Right cardiac atrium (tissue), 5 donors: Measurements from ENCODE around the gene BDP1. TPM values are rescaled to one million over a fixed set of nuclear protein-coding genes. Genes with fewer than 3 reads are reported as not detected.
"Not testable (repeated sequence)": the region's sequence is repeated elsewhere in the genome, so short reads cannot be mapped to it uniquely, and the experiment has no call there.

ENCODE experiments used
- ATAC-seq, 2 donors: fragments of 200-7000 bp; cut with Tn5 transposase; one replicate each; pipeline versions ENCODE4 v1.8.0 to v1.9.1; 2020; ENCODE audit warnings: moderate library complexity in 2 of 2, mild to moderate bottlenecking in 1 of 2
- DNase-seq, 3 donors: peaks; one replicate each; pipeline ENCODE4 v3.0.0-alpha.2; 2020
- H3K27ac ChIP-seq: one replicate; pipeline ENCODE4 v1.5.1; 2013; ENCODE audit warnings: mild to moderate bottlenecking, low read length, control low read depth, moderate library complexity
- H3K27me3 ChIP-seq: one replicate; pipeline ENCODE4 v1.6.1; 2013; ENCODE audit not compliant: control insufficient read depth, insufficient read depth
- H3K4me1 ChIP-seq: one replicate; pipeline ENCODE4 v1.6.1; 2013; ENCODE audit warnings: low read length; ENCODE audit not compliant: control insufficient read depth, insufficient read depth
- H3K4me3 ChIP-seq: one replicate; pipeline ENCODE4 v1.5.1; 2013; ENCODE audit warnings: low read length, control low read depth
- H3K9me3 ChIP-seq: one replicate; pipeline ENCODE4 v1.6.1; 2013; ENCODE audit warnings: low read length; ENCODE audit not compliant: control insufficient read depth
- WGBS: extraction: QIAGEN DNeasy Blood & Tissue Kit; methylation state at CpG from one replicate; pipeline ENCODE4 v1.1.7; 2013; 5-methylcytosine and 5-hydroxymethylcytosine counted together
- intact Hi-C, 4 donors: fragments of 100-400 bp; cut with DNase I; formaldehyde crosslinking; loops; one replicate each; pipeline versions ENCODE4 v1.11.0 to v1.14.0; 2022 to 2023
- polyA plus RNA-seq: library from polyadenylated mRNA; stranded (reverse); fragments of 200-250 nt; gene quantifications from one replicate; pipeline ENCODE4 v1.2.3, GENCODE V29; 2013
- total RNA-seq, 4 donors: library from RNA; stranded (reverse); fragmentation: NEBNext Ultra II Directional; extraction: Animal tissue kit (Norgen Biotek cat#: 25700); gene quantifications; one replicate each; pipeline ENCODE4 v1.2.1, GENCODE V29; 2021
- donor health status: healthy with polysubstance abuse.
- donor health status: DM: no; HTN: yes; CAD: no.
- donor health status: DM: no; HTN: no; CAD: no.
- donor health status: DM: no; HTN: yes; CAD: no; lungs with severe emphysema.
- donor health status: DM: yes; HTN: yes; CAD: no.

The BDP1 gene
- total and polyA plus RNA-seq, 5 donors, result 9.2 to 18.0 (median 15.0) TPM

DNA sequence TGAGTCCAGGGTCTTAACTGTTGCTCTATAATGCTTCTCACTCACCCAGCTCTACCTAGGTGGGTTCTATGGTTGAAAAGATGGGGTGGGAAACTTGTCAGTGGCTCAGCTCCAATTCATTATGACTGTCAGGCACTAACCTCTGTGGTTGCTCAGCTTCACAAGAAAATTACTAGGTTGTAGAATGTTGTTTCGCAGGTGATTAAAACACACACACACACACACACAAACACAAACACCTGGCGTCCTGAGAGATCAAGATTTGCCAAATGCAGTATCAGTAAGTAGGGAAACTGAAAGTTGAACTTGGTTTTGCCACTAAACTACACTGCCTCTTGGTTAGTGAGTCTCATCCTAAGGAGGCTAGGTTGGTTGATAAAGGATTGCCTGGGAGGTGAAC lies 134.5 kb downstream of the BDP1 start:
- H3K9me3 ChIP-seq, result no peaks in the 10 kb centered on the region
- peaks cover 6% of the 10 kb centered on the region for H3K4me1 ChIP-seq
- no peak overlapping the region for H3K4me3 ChIP-seq
- H3K27ac ChIP-seq, result no peak overlapping the region
- intact Hi-C loops, result no loop called here
- no peak for ATAC-seq
- no peak for DNase-seq
- whole genome bisulfite sequencing, result 49% methylated on average over 2 of the region's 2 CpGs
- no peaks in the 10 kb centered on the region for H3K27me3 ChIP-seq

DNA sequence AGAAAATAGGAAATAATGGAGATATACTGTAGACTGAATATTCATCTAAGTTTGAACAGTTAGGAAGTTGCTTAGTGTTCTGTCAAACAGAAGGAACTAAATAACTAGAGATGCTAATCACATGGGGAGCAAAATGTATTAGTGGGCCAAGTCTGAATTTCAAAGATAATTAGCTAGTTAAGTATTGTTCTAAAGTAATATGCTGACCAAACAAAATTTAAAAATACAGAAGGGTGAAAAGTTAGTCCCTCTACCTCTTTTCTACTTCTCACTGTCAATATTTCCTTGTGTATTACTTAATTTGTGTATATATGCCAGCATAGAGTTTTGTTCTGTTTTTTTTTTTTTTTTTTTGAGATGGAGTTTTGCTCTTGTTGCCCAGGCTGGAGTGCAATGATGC lies 135.6 kb downstream of the BDP1 start:
- Histone ChIP-seq H3K4me1 (peaks cover 9% of the 10 kb centered on the region), H3K27ac (no peak overlapping the region), H3K4me3 (no peak overlapping the region), H3K9me3 (no peaks in the 10 kb centered on the region), H3K27me3 (no peaks in the 10 kb centered on the region)
- intact Hi-C loops, result no loop called here
- ATAC-seq (no peak), DNase-seq (no peak)

DNA sequence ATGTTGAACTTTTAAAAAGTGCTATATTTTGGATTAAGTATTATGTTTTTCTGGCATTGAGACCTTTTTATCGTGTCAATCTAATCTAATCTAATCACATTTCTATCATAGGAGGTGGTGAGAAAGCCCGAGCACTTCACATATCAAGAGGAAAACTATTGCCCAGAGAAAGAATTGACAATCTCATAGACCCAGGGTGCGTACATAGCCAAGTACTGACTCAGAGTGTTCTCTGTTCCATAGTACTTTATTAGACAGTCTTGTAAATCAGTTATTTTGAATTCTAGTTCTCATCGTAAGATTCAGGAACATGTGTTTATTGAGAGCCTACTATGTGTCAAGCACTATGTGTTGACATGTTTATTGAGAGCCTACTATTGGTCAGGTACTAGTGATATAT lies 140.7 kb downstream of the BDP1 start:
- ATAC-seq, result no peak

DNA sequence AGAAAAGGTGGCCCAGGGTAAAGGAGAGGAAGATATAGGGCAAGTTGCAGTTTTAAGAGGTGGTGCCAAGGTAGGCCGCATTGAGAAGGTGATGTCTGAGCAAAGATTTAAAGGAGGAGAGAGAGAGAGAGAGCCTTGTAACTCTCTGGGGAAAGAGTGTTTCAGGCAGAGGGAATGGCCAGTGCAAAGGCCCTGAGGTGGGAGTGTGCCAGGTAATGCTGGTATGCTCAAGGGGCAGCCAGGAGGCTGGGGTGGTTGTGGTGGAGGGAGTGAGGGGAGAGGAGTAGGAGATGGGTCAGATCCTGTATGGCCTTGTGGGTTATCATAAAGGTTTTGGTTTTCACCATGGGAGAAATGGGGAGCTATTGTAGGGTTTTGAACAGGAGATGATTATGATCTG lies 141.6 kb downstream of the BDP1 start:
- DNase-seq (no peak), ATAC-seq (no peak)
- intact Hi-C loops, result no loop called here
- H3K4me3 ChIP-seq, result no peak overlapping the region
- H3K4me1 ChIP-seq, result peaks cover 2% of the 10 kb centered on the region
- no peaks in the 10 kb centered on the region for H3K9me3 ChIP-seq
- 100% methylated on average over 1 of the region's 1 CpG for WGBS
- no peak overlapping the region for H3K27ac ChIP-seq
- H3K27me3 ChIP-seq, result no peaks in the 10 kb centered on the region

More for the DNA sequence above, 140.7 kb downstream of the BDP1 start:
- intact Hi-C loops, result no loop called here
- H3K4me1 ChIP-seq, result peaks cover 2% of the 10 kb centered on the region
- WGBS, result 89% methylated on average over 4 of the region's 4 CpGs
- no peaks in the 10 kb centered on the region for H3K9me3 ChIP-seq
- DNase-seq, result no peak
- no peaks in the 10 kb centered on the region for H3K27me3 ChIP-seq
- H3K4me3 ChIP-seq, result no peak overlapping the region
- no peak overlapping the region for H3K27ac ChIP-seq

DNA sequence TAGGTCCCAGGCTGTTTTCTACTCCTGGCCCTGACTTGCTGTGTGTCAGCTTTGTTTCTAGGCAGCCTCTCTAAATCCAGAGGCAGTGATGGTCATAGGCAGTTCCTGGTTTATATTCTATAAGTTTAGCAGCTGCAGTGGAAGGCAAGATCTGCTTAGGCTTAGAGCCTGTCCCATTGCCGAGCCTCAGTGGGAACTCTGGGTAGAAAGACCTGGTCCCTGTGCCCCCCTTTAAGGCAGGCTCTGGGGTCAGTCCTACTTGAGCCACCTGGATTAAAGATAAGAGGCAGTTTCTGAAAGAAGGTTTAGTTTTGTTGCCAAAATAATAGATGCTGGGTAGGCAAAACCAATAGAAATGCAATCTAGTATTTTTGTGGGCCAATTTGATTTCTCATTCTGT lies 145.3 kb downstream of the BDP1 start:
- H3K9me3 ChIP-seq, result no peaks in the 10 kb centered on the region
- WGBS, result 92% methylated on average over 1 of the region's 1 CpG
- H3K4me1 ChIP-seq, result no peaks in the 10 kb centered on the region
- intact Hi-C loops, result no loop called here
- peak; percentile 30 to 34 for ATAC-seq
- peak overlapping the region; percentile 82 for H3K27ac ChIP-seq
- H3K4me3 ChIP-seq, result no peak overlapping the region
- no peak for DNase-seq
- H3K27me3 ChIP-seq, result no peaks in the 10 kb centered on the region

DNA sequence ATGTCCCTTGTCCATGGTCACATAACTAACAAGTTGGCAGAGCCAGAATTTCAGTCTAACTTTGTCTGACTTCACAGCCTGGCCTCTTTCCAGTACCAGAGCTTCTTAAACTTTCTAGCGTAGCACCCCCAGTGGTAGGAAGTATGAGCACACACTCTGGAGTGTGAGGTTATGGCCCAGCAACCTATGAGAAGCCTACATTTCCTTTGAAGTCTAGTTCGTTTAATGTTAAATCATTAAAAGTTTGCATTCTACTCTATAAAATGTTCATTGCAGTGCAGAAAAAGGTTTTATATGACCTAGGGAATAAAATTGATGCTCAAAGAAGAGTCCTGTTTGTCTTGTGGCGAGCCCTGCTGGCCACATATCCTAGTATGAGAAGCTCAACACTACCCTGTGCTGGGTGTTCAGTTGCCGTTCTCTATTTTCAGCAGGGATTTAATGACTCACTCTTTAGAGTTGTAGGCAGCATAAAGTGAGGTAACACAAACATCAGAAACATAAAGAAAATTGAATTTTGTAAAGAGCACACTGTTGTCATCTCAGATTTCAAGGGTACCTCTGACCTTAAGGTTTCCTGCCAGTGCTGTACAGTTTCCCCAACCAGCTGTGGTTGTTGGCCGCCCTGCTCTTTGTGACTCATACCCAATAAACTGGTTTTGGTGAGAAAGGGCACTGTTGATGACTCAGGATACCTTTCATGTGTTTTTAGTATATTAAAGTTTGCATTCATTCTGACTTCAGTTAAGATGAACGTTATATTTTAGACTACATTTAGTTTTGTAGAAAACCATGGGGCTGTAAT lies 146.0 kb downstream of the BDP1 start:
- peak in 2 of 3 donors; percentile 57 to 63 for DNase-seq
- WGBS, result 74% methylated on average over 6 of the region's 6 CpGs
- Histone ChIP-seq H3K4me3 (no peak overlapping the region), H3K9me3 (no peaks in the 10 kb centered on the region), H3K27ac (no peak overlapping the region), H3K4me1 (no peaks in the 10 kb centered on the region), H3K27me3 (no peaks in the 10 kb centered on the region)
- intact Hi-C loops, result no loop called here
- ATAC-seq, result peak; percentile 88 to 90

DNA sequence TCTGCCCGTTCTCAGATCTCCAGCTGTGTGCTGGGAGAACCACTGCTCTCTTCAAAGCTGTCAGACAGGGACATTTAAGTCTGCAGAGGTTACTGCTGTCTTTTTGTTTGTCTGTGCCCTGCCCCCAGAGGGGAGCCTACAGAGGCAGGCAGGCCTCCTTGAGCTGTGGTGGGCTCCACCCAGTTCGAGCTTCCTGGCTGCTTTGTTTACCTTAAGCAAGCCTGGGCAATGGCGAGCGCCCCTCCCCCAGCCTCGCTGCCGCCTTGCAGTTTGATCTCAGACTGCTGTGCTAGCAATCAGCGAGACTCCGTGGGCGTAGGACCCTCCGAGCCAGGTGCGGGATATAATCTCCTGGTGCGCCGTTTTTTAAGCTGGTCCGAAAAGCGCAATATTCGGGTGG lies 154.5 kb downstream of the BDP1 start:
- H3K9me3 ChIP-seq, H3K27me3 ChIP-seq, DNase-seq, H3K27ac ChIP-seq, intact Hi-C loops, H3K4me1 ChIP-seq, ATAC-seq, H3K4me3 ChIP-seq: not testable (repeated sequence)
- 97% methylated on average over 15 of the region's 16 CpGs for WGBS

DNA sequence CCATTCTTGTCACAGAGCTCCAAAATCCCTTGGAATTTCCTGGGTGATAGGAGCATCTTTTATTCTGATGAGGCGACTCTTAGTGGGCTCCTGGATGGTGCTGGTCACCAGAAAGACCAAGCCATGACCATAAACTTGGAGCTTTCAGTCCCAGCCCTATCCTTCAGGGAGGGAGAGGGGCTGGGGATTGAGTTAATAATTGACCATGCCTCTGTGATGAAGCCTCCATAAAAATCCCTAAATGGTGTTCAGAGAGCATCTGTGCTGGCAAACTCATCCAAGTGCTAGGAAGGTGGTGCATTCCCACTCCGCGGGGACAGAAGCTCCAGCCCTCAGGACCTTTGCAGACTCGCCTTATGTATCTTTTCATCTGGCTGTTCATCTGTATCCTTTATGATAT lies 160.4 kb downstream of the BDP1 start:
- Histone ChIP-seq H3K9me3 (no peaks in the 10 kb centered on the region), H3K27ac (no peak overlapping the region), H3K4me1 (no peaks in the 10 kb centered on the region), H3K27me3 (no peaks in the 10 kb centered on the region), H3K4me3 (no peak overlapping the region)
- no peak for ATAC-seq
- intact Hi-C loops, result no loop called here
- 71% methylated on average over 4 of the region's 4 CpGs for WGBS
- no peak for DNase-seq

Other genes starting within 250 kb of the BDP1 start
- gene MCCC2, start 131.7 kb downstream of the BDP1 start, total RNA-seq, result 10 to 100 TPM; 47.1 to 71.8 (median 53.3) TPM
- 52.0 TPM for gene MCCC2, start 131.7 kb downstream of the BDP1 start, polyA plus RNA-seq